A549 (cell line): ENCODE measurements around the gene PRXL2B. TPM values are rescaled to one million over a fixed set of nuclear protein-coding genes. Genes with fewer than 3 reads are reported as not detected.
A peak's percentile ranks its signal among the peaks of the same experiment; 100 is the strongest.

Experiments used
- ATAC-seq, 2 experiments: fragments of 200-7000 bp in 1 of 2; fragments of >200 bp in 1 of 2; cut with Nextera tagmentation in 1 of 2; cut with Tn5 transposase in 1 of 2; 3 replicates each; pipeline versions ENCODE4 v1.8.0 to v1.9.1; 2018 to 2020; ENCODE audit warnings: mild to moderate bottlenecking in 1 of 2, moderate library complexity in 1 of 2
- CTCF ChIA-PET: fragments of 300-600 bp; sonication (Branson Sonifier 250); formaldehyde crosslinking; extraction: SDS; loops from one replicate; lab custom pipeline; 2021; ENCODE audit warnings: antibody characterized with exemption, inconsistent platforms; lab: Yijun Ruan, JAX
- POLR2A ChIA-PET: fragments of 350-600 bp; formaldehyde crosslinking; extraction: SDS; loops from one replicate; lab custom pipeline; 2021; ENCODE audit warnings: antibody characterized with exemption, inconsistent platforms; lab: Yijun Ruan, JAX
- DNase-seq, 2 experiments: peaks; one replicate each; pipeline versions ENCODE4 v3.0.0 to v3.0.0-alpha.2; 2011 to 2016; ENCODE audit warnings: low read depth in 1 of 2, low spot score in 1 of 2
- FAIRE-seq: peaks from 2 replicates; lab custom pipeline; 2011; peaks lifted over from hg19 to GRCh38; lab: Jason Lieb, UNC
- H3K27ac ChIP-seq, 2 experiments: fragments of >200 bp; sonication (Bioruptor Twin); formaldehyde crosslinking; 3 replicates each; pipeline ENCODE4 v1.5.1; 2016 to 2017
- H3K4me1 ChIP-seq: fragments of >200 bp; sonication (Bioruptor Twin); formaldehyde crosslinking; 3 replicates; pipeline ENCODE4 v1.6.1; 2016
- H3K4me2 ChIP-seq: fragments of >200 bp; sonication (Bioruptor Twin); formaldehyde crosslinking; 3 replicates; pipeline ENCODE4 v1.6.1; 2016
- H3K4me3 ChIP-seq: fragments of >200 bp; sonication (Bioruptor Twin); formaldehyde crosslinking; 3 replicates; pipeline ENCODE4 v1.5.1; 2016
- H3K9me3 ChIP-seq: fragments of >200 bp; sonication (Bioruptor Twin); formaldehyde crosslinking; 3 replicates; pipeline ENCODE4 v1.6.1; 2016
- CHD2 ChIP-seq: fragments of 150-350 bp; IDR thresholded peaks from 2 replicates; pipeline ENCODE4 v1.6.1; 2014; ENCODE audit warnings: low read length; ENCODE audit not compliant: partially characterized antibody
- EHF ChIP-seq: fragments of 250-450 bp; sonication (Bioruptor Pico); IDR thresholded peaks from 2 replicates; pipeline ENCODE4 v1.5.0; 2020; ENCODE audit warnings: mild to moderate bottlenecking
- EP300 ChIP-seq, 2 experiments: fragments of >200 bp; sonication (Bioruptor Twin); formaldehyde crosslinking; IDR thresholded peaks; 2 replicates in 1 of 2; 3 replicates in 1 of 2; pipeline ENCODE4 v1.6.1; 2016 to 2017
- ESRRA ChIP-seq: fragments of 150-350 bp; IDR thresholded peaks from 2 replicates; pipeline ENCODE4 v1.6.1; 2014; ENCODE audit warnings: mild to moderate bottlenecking, low read length, borderline replicate concordance
- FOSB ChIP-seq: fragments of 250-450 bp; sonication (Bioruptor Pico); IDR thresholded peaks from 2 replicates; pipeline ENCODE4 v1.5.0; 2020; ENCODE audit warnings: mild to moderate bottlenecking, moderate library complexity
- HDAC2 ChIP-seq: fragments of 200-600 bp; sonication (generic); IDR thresholded peaks from 2 replicates; pipeline ENCODE4 v1.6.1; 2016
- HOXB13 ChIP-seq: fragments of 250-450 bp; sonication (Bioruptor Pico); IDR thresholded peaks from 2 replicates; pipeline ENCODE4 v1.5.0; 2020; ENCODE audit warnings: low read depth, mild to moderate bottlenecking, moderate library complexity
- JUN ChIP-seq, 2 experiments: fragments of >200 bp; sonication (Bioruptor Twin); formaldehyde crosslinking; IDR thresholded peaks; 2 replicates in 1 of 2; 3 replicates in 1 of 2; pipeline ENCODE4 v1.6.1; 2016 to 2017
- KDM1A ChIP-seq: fragments of 200-600 bp; sonication (generic); IDR thresholded peaks from 2 replicates; pipeline ENCODE4 v1.6.1; 2016; ENCODE audit warnings: low read depth, mild to moderate bottlenecking
- MAZ ChIP-seq: fragments of 150-350 bp; IDR thresholded peaks from 2 replicates; pipeline ENCODE4 v1.6.1; 2014; ENCODE audit warnings: antibody characterized with exemption, low read depth, low read length, borderline replicate concordance
- NPAS2 ChIP-seq: fragments of 250-450 bp; sonication (Bioruptor Pico); IDR thresholded peaks from 2 replicates; pipeline ENCODE4 v1.8.0; 2022; ENCODE audit warnings: mild to moderate bottlenecking, moderate library complexity, borderline replicate concordance
- POLR2A ChIP-seq: IDR thresholded peaks from 2 replicates; pipeline ENCODE4 v1.6.1; 2012; ENCODE audit warnings: mild to moderate bottlenecking, low read length
- RAD21 ChIP-seq, 2 experiments: fragments of >200 bp in 1 of 2; sonication (Bioruptor Twin) in 1 of 2; formaldehyde crosslinking in 1 of 2; IDR thresholded peaks in 1 of 2; conservative IDR thresholded peaks in 1 of 2; 2 replicates in 1 of 2; 3 replicates in 1 of 2; pipeline ENCODE4 v1.6.1; 2012 to 2018; ENCODE audit warnings: inconsistent platforms in 1 of 2
- ZC3H11A ChIP-seq: fragments of 450-650 bp; IDR thresholded peaks from 2 replicates; pipeline ENCODE4 v1.6.1; 2014; ENCODE audit warnings: antibody characterized with exemption, mild to moderate bottlenecking
- ZSCAN20 ChIP-seq: fragments of 250-450 bp; sonication (Bioruptor Pico); IDR thresholded peaks from 2 replicates; pipeline ENCODE4 v1.8.0; 2022; ENCODE audit warnings: mild to moderate bottlenecking, moderate library complexity
- WGBS: methylation state at CpG from one replicate; pipeline ENCODE4 v1.1.6; 2017; ENCODE audit errors: missing lambda C conversion rate; 5-methylcytosine and 5-hydroxymethylcytosine counted together
- polyA plus RNA-seq, 4 experiments: library from polyadenylated mRNA; depleted of rRNA in 3 of 4; stranded (reverse); fragments of >200 nt; fragmentation: RNase III in 1 of 4; extraction: RNeasy Plus Mini Kit Qiagen cat#74134 plus additional on column Dnase treatment in 1 of 4; gene quantifications; 2 replicates in 3 of 4; 3 replicates in 1 of 4; pipeline ENCODE4 v1.2.3, GENCODE V29; 2011 to 2017
- TF ChIP-seq, protein P1 (sequence below): fragments of 450-650 bp; IDR thresholded peaks from 2 replicates; pipeline ENCODE4 v1.6.1; 2014; ENCODE audit warnings: antibody characterized with exemption
- TF ChIP-seq, protein P2 (sequence below): fragments of >200 bp; sonication (Bioruptor Twin); formaldehyde crosslinking; IDR thresholded peaks from 2 replicates; pipeline ENCODE4 v1.6.1; 2016

PRXL2B gene
- polyA plus RNA-seq, 2 of the 4 experiments (the other 2 are of a cell fraction) = 4.4 to 16.4 TPM

- Histone ChIP-seq H3K9me3 (no peaks in the 10 kb centered on the region), H3K4me1 (peaks cover 12% of the 10 kb centered on the region), H3K4me2 (peak overlapping the region; percentile 1; the same call in 1 of the 3 replicates), H3K27ac (no peak overlapping the region), H3K4me3 (no peak overlapping the region)
- ChIA-PET POLR2A (no interaction called here), CTCF (interaction anchor here (2.3 kb wide), 1 partner anchor 35 kb away, joined by 6 read pairs; no protein-coding TSS in a partner anchor)
- DNase-seq (no peak), ATAC-seq (no peak), FAIRE-seq (no peak)
- TF ChIP-seq KDM1A = no peak
- WGBS = 43% methylated on average over 2 of the region's 5 CpGs
Observed at GRCh38 chr1:2583331-2583791, 3.2 kb upstream of the PRXL2B start.

DNA sequence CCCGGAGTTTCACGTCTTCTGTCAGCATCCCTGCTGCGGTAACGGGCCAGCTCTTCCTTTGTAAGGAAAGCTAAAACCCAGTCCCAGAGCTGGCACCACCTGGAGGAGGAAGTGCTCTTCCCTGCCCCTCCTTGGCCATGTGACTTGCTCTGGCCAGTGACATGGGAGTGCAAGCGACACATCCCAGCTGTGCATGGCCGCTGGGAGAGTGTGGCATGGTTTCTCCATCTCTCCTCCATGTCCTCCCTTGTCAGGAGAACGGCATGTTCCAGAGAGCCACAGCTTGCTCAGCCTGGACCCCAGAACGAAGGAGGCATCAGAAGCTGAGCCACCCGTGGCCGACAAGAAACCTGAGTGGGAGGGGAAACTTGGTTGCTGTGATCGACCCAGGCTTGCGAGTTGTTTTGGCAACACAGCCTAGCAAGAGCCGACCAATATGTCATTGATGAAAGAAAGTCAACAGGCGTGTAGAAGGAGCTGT is 2.7 kb upstream of the PRXL2B start:
- FAIRE-seq (no peak), DNase-seq (peak in 1 of 2 experiments; percentile 20), ATAC-seq (no peak)
- peaks cover 12% of the 10 kb centered on the region for H3K4me1 ChIP-seq
- peak overlapping the region; percentile 1; the same call in 1 of the 3 replicates for H3K4me2 ChIP-seq
- CTCF ChIA-PET = interaction anchor here (0.8 to 2.3 kb wide), 4 partner anchors 10 to 35 kb away, joined by 3 to 6 read pairs (median 6); no protein-coding TSS in a partner anchor
- H3K27ac ChIP-seq = no peak overlapping the region
- POLR2A ChIA-PET = no interaction called here
- no peak overlapping the region for H3K4me3 ChIP-seq
- WGBS = 79% methylated on average over 7 of the region's 14 CpGs
- TF ChIP-seq, protein P1, sequence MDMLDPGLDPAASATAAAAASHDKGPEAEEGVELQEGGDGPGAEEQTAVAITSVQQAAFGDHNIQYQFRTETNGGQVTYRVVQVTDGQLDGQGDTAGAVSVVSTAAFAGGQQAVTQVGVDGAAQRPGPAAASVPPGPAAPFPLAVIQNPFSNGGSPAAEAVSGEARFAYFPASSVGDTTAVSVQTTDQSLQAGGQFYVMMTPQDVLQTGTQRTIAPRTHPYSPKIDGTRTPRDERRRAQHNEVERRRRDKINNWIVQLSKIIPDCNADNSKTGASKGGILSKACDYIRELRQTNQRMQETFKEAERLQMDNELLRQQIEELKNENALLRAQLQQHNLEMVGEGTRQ = 0 out of 2 replicates have a peak, but pooled peaks have one; percentile 35
- TF ChIP-seq EHF = no peak
- TF ChIP-seq CHD2 = no peak
- no peak for TF ChIP-seq ZSCAN20 (CRISPR knock-in tag)
- TF ChIP-seq ESRRA = no peak
- no peaks in the 10 kb centered on the region for H3K9me3 ChIP-seq

DNA sequence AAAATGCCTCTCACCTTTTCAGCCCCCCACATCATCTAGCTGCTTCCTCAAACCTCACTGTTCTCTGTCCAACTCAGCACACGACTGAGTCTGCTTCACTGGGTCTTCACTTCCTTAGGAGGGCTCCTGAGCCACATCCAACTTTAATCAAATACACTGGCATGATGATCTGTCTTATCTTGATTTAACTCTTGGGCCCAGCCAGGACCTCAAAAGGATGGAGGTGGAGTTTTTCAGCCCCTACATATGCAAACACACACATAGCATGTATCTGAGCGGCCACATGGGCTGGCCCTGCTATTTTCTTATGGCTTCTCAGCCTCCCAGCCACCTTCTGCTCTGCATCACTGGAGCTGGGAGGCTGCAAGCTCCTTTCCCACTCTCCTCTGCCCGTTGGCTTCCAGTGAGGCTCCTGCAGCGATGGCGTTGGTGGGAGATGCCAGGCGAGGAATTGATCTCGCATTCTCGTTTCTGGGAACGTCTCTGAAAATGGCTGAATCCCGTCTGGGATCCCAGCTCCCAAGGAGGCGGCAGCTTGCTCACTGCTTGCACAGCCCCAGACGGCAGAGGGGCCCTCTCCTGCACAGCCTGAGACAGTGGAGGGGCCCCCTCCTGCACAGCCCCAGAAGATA is 1.8 kb upstream of the PRXL2B start:
- 89% methylated on average over 7 of the region's 12 CpGs for WGBS
- TF ChIP-seq ZC3H11A (no peak), FOSB (no peak), HOXB13 (CRISPR knock-in tag) (no peak), EP300 (IDR thresholded peaks at IDR 0.05) (no peak), MAZ (no peak), HDAC2 (no peak), ZSCAN20 (CRISPR knock-in tag) (no peak), POLR2A (no peak), JUN (IDR thresholded peaks at IDR 0.05) (no peak), NPAS2 (CRISPR knock-in tag) (no peak), RAD21 (conservative IDR thresholded peaks at IDR 0.05 in 1 of 2, IDR thresholded peaks at IDR 0.05 in 1 of 2) (no peak), EHF (no peak)
- TF ChIP-seq, protein P2, sequence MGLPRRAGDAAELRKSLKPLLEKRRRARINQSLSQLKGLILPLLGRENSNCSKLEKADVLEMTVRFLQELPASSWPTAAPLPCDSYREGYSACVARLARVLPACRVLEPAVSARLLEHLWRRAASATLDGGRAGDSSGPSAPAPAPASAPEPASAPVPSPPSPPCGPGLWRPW = no peak
- Histone ChIP-seq H3K27ac (peak overlapping the region; percentile 87 to 99; a peak in 4 of 6 replicates), H3K4me1 (peaks cover 12% of the 10 kb centered on the region), H3K4me3 (no peak overlapping the region; the same call in 2 of the 3 replicates), H3K4me2 (peak overlapping the region; percentile 79), H3K9me3 (no peaks in the 10 kb centered on the region)
- DNase-seq (no peak), FAIRE-seq (no peak), ATAC-seq (no peak)
- POLR2A ChIA-PET = no interaction called here
- CTCF ChIA-PET = interaction anchor here (0.8 to 2.3 kb wide), 4 partner anchors 10 to 36 kb away, joined by 3 to 6 read pairs (median 6); no protein-coding TSS in a partner anchor
